Measurements from ENCODE around the gene FAR1.
"Not testable (repeated sequence)": the region's sequence is repeated elsewhere in the genome, so short reads cannot be mapped to it uniquely, and the experiment has no call there.

The FAR1 gene

DNA sequence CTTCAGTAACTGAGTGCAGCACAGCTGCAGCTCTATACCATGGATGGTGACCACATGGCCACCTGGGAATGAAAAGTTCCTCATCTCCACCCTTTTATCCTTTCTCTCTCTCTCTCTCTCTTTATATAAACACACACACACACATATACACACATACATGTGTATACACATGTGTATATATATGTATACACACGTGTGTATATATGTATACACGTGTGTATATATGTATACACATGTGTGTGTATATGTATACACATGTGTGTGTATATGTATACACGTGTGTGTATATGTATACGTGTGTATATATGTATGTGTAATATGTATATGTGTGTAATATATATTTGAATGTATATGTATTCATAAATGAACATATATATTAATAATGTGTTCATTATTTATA is 18.8 kb upstream of the FAR1 start:
- Histone ChIP-seq H3K9ac (ENCODE audit: low read length) (no peak overlapping the region), H3K27me3 (ENCODE audit: control insufficient read depth, insufficient read depth, low read length) (no peaks in the 10 kb centered on the region), H3K9me3 (ENCODE audit: control insufficient read depth, low read length) (no peaks in the 10 kb centered on the region), H3K4me3 (ENCODE audit: low read length) (no peak overlapping the region), H3K4me1 (ENCODE audit: control insufficient read depth, insufficient read depth, low read length) (peaks cover 21% of the 10 kb centered on the region), H3K36me3 (ENCODE audit: control insufficient read depth, insufficient read depth, low read length) (no peaks in the 10 kb centered on the region)

DNA sequence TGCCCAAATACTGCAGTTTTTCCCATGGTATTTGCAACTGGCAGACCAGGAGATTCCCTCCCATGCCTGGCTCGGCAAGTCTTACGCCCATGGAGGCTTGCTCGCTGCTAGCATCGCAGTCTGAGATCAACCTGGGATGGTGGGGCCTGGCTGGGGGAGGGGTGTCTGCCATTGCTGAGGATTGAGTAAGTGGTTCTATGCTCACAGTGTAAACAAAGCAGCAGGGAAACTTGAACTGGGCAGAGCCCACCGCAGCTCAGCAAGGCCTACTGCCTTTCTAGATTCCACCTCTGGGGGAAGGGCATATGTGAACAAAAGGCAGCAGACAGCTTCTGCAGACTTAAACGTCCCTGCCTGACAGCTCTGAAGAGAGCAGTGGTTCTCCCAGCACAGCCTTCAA is 17.0 kb upstream of the FAR1 start:
- not testable (repeated sequence) for H3K27me3 ChIP-seq (ENCODE audit: control insufficient read depth, insufficient read depth, low read length); H3K9ac ChIP-seq (ENCODE audit: low read length); H3K9me3 ChIP-seq (ENCODE audit: control insufficient read depth, low read length); H3K36me3 ChIP-seq (ENCODE audit: control insufficient read depth, insufficient read depth, low read length); H3K4me1 ChIP-seq (ENCODE audit: control insufficient read depth, insufficient read depth, low read length); H3K4me3 ChIP-seq (ENCODE audit: low read length)

DNA sequence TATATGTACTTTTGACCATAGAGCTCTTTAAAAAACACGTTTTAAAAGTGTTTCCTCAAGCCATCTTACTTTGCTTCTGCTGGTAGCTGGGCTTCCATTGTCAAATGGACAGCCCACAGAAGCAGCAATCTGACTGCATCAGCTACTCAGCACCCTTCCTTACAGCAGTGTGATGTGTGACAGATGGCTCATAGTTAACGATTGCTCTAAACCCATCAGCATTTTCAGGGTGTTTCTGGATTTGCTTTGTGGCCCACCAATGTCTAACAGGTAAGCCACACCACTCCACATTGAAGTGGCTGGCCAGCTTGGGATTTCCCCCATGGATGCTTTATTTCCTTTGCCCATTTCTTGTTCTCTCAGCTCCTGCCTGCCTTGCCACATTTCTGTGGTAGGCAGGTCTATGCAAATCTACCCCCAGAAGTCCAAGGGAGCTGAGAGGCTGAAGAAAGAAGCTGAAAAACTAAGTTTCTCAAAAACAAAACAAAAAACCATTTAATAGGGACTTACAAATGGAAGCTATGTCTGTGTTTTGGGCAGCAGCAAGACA is 7.3 kb upstream of the FAR1 start:
- no peak overlapping the region for H3K9ac ChIP-seq (ENCODE audit: low read length)
- peaks cover 8% of the 10 kb centered on the region for H3K9me3 ChIP-seq (ENCODE audit: control insufficient read depth, low read length)
- no peaks in the 10 kb centered on the region for H3K36me3 ChIP-seq (ENCODE audit: control insufficient read depth, insufficient read depth, low read length)
- no peaks in the 10 kb centered on the region for H3K27me3 ChIP-seq (ENCODE audit: control insufficient read depth, insufficient read depth, low read length)
- H3K4me3 ChIP-seq (ENCODE audit: low read length): no peak overlapping the region
- peaks cover 18% of the 10 kb centered on the region for H3K4me1 ChIP-seq (ENCODE audit: control insufficient read depth, insufficient read depth, low read length)

DNA sequence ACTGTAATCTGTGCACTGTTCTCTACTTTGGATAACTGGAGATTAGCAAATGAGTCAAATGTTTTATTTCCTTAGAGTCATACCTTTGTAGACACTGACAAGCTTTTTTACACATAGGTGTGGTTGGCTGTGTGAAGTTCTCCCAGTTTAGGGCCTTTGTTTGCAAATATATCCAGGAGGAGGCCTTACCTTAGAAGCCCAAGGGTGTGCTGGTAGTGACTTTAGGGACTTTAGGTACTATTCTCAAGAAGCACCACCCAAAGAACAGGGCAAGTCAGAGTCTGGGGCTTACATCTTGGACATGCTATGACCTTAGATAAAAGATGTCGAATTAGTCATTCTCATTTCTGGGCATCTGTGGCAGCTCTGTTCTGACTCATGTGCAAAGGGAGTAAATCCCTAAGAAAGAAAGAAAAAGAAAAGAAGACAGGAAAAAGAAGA is 4.8 kb upstream of the FAR1 start:
- peaks cover 18% of the 10 kb centered on the region for H3K4me1 ChIP-seq (ENCODE audit: control insufficient read depth, insufficient read depth, low read length)
- H3K4me3 ChIP-seq (ENCODE audit: low read length): no peak overlapping the region
- no peaks in the 10 kb centered on the region for H3K27me3 ChIP-seq (ENCODE audit: control insufficient read depth, insufficient read depth, low read length)
- H3K9ac ChIP-seq (ENCODE audit: low read length): no peak overlapping the region
- no peaks in the 10 kb centered on the region for H3K36me3 ChIP-seq (ENCODE audit: control insufficient read depth, insufficient read depth, low read length)
- peaks cover 8% of the 10 kb centered on the region for H3K9me3 ChIP-seq (ENCODE audit: control insufficient read depth, low read length)

DNA sequence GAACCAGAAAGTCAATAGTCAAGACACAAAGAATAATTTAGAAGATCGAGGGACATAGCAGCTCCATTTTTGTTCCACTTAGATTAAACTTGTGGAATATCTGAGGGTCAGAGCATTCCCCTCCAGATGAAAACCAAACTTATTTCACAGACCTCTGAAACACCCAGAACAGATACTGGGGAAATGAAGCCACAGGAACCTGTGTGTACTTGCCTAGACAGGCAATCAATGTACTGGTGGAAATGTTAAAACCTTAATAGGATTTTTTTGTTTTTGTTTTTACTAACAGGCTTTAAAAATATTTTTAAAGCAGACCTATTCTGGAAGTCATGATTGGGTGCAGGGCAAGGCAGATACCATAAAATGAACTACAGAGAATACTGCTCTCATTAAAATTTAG is 4.1 kb upstream of the FAR1 start:
- Histone ChIP-seq H3K27me3 (ENCODE audit: control insufficient read depth, insufficient read depth, low read length) (no peaks in the 10 kb centered on the region), H3K9me3 (ENCODE audit: control insufficient read depth, low read length) (peaks cover 6% of the 10 kb centered on the region), H3K4me1 (ENCODE audit: control insufficient read depth, insufficient read depth, low read length) (peaks cover 18% of the 10 kb centered on the region), H3K36me3 (ENCODE audit: control insufficient read depth, insufficient read depth, low read length) (no peaks in the 10 kb centered on the region), H3K4me3 (ENCODE audit: low read length) (no peak overlapping the region), H3K9ac (ENCODE audit: low read length) (no peak overlapping the region)

DNA sequence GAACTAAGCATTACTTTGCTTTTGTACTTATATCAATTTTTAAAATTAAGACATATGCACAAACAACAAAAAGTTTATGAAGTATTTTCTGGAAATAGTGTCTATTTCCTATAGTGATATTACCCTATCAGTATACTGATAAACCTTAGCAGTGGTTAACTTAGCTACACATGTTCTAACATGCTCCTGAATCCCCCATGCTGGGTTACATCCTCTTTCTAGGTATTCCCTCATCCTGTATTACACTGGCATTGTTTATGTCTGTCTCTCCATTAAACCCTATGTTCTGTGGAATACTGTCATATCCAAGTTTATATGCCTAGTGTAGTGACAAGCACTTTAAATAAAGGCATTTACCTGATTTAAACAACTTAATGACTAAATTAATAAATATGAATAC is 1.8 kb upstream of the FAR1 start:
- Histone ChIP-seq H3K27me3 (ENCODE audit: control insufficient read depth, insufficient read depth, low read length) (no peaks in the 10 kb centered on the region), H3K4me1 (ENCODE audit: control insufficient read depth, insufficient read depth, low read length) (peaks cover 23% of the 10 kb centered on the region), H3K4me3 (ENCODE audit: low read length) (no peak overlapping the region), H3K9ac (ENCODE audit: low read length) (no peak overlapping the region), H3K36me3 (ENCODE audit: control insufficient read depth, insufficient read depth, low read length) (no peaks in the 10 kb centered on the region), H3K9me3 (ENCODE audit: control insufficient read depth, low read length) (no peaks in the 10 kb centered on the region)

DNA sequence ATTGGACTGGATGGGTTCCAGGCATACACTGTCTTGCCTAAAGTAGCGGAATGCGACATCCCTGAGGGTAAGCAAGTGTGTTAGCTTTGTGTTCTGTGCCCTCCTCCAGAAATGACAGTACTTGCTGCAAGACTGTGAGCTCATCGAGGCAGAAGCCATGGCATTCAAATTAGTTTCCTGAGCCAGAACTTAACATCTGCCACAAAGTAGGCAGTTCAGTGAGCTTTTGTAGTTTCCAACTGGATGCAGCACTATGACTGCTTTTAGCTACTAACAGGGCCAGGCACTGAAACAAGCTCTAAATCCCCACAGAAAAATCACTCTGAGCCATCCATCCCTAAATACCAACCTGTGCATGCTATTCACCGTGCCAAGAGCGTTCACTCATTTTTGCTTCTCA is 1.2 kb upstream of the FAR1 start:
- H3K27me3 ChIP-seq (ENCODE audit: control insufficient read depth, insufficient read depth, low read length): no peaks in the 10 kb centered on the region
- no peaks in the 10 kb centered on the region for H3K36me3 ChIP-seq (ENCODE audit: control insufficient read depth, insufficient read depth, low read length)
- H3K4me1 ChIP-seq (ENCODE audit: control insufficient read depth, insufficient read depth, low read length): peaks cover 23% of the 10 kb centered on the region
- peak overlapping the region; percentile 83 for H3K9ac ChIP-seq (ENCODE audit: low read length)
- no peaks in the 10 kb centered on the region for H3K9me3 ChIP-seq (ENCODE audit: control insufficient read depth, low read length)
- H3K4me3 ChIP-seq (ENCODE audit: low read length): peak overlapping the region; percentile 65

DNA sequence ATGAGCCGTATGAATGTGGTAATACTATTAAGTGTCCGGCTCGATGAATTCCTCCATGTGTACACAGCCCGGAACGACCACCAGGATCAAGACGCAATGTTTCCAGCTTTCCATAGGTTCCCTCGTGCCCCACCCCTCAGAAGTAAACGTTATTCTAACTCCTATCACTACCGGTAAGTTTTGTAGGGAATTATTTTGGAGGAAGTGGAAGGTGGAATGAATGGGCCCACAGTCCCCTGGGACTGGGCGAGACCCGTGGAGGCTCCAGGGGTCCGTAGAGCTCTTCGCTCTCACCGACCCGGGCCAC is 720 bp upstream of the FAR1 start:
- Histone ChIP-seq H3K4me1 (ENCODE audit: control insufficient read depth, insufficient read depth, low read length) (peaks cover 17% of the 10 kb centered on the region), H3K27me3 (ENCODE audit: control insufficient read depth, insufficient read depth, low read length) (no peaks in the 10 kb centered on the region), H3K9me3 (ENCODE audit: control insufficient read depth, low read length) (no peaks in the 10 kb centered on the region), H3K9ac (ENCODE audit: low read length) (peak overlapping the region; percentile 83), H3K36me3 (ENCODE audit: control insufficient read depth, insufficient read depth, low read length) (no peaks in the 10 kb centered on the region), H3K4me3 (ENCODE audit: low read length) (peak overlapping the region; percentile 65)

DNA sequence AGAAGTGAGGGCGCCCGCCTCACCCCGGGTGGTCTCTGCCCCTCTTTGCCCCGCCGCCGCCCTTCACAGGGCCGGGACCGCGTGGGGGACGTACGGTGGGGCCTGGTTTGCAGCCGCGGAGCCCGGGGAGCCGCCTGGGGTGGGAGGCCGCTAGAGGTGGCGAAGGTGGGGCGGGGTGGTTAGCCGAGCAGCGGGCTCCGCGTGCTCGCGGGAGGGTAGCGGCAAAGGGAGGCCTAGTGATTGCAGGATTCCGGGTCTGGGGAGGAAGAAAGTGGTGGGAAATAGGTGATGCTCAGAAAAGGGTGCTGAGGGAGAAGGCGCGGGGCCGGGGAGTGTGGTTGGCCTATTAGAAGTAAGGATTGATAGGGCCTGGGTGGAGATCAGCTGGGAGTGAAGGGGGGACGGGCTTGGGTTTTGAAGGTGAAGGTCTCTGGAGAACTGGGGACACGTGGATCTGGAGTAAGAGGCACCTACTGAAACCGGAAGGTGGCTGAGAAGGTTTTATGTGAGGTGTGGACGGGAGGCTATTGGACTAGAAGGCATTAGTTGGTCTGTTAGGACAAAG is 571 bp downstream of the FAR1 start:
- Histone ChIP-seq H3K9me3 (ENCODE audit: control insufficient read depth, low read length) (no peaks in the 10 kb centered on the region), H3K4me1 (ENCODE audit: control insufficient read depth, insufficient read depth, low read length) (peaks cover 11% of the 10 kb centered on the region), H3K36me3 (ENCODE audit: control insufficient read depth, insufficient read depth, low read length) (no peaks in the 10 kb centered on the region)

DNA sequence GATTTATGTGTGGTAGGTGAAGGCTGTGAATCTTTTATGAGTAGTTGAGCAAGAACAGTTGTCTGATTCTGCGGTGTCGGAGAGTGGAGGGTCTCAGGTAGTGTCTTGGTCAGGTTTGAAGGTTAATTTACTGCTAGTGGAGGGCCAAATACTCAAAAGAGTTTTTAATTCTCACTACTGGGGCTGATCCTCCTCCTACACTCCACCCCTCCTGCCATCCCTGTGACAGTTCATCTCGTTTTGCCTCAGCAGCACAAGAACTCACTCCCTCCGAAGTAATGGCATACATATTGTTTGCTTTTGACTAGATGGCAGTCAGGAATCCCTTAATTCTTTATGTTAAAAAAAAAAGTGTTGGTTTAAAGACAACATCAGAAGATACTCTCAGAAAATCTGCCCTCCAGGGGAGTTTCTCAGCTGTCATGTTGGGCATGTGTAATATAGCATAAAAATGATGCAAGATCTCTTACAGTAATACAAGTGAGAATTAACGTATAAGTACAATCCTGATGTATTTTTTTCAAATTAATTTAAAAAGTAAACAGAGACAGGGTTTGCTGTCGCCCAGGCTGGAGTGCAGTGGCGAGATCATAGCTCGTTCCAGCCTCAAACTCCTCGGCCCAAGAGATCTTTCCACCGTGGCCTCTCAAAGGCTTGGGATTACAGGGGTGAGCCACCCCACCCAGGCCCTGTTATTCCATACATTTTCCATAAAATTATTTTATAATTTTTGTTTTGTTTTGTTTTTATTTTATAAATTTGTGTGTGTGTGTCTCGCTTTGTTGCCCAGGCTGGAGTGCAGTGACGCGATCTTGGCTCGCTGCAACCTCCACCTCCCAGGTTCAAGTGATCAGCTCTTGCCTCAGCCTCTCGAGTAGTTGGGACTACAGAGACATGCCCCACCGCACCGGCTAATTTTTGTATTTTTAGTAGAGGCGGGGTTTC is 1.3 kb downstream of the FAR1 start:
- H3K4me3 ChIP-seq (ENCODE audit: low read length): peak overlapping the region; percentile 96
- peaks cover 7% of the 10 kb centered on the region for H3K4me1 ChIP-seq (ENCODE audit: control insufficient read depth, insufficient read depth, low read length)
- H3K36me3 ChIP-seq (ENCODE audit: control insufficient read depth, insufficient read depth, low read length): no peaks in the 10 kb centered on the region
- H3K9ac ChIP-seq (ENCODE audit: low read length): peak overlapping the region; percentile 91
- no peaks in the 10 kb centered on the region for H3K27me3 ChIP-seq (ENCODE audit: control insufficient read depth, insufficient read depth, low read length)
- no peaks in the 10 kb centered on the region for H3K9me3 ChIP-seq (ENCODE audit: control insufficient read depth, low read length)

More for the DNA sequence above, 571 bp downstream of the FAR1 start:
- Histone ChIP-seq H3K27me3 (ENCODE audit: control insufficient read depth, insufficient read depth, low read length) (no peaks in the 10 kb centered on the region), H3K4me3 (ENCODE audit: low read length) (peak overlapping the region; percentile 96), H3K9ac (ENCODE audit: low read length) (peak overlapping the region; percentile 91)

DNA sequence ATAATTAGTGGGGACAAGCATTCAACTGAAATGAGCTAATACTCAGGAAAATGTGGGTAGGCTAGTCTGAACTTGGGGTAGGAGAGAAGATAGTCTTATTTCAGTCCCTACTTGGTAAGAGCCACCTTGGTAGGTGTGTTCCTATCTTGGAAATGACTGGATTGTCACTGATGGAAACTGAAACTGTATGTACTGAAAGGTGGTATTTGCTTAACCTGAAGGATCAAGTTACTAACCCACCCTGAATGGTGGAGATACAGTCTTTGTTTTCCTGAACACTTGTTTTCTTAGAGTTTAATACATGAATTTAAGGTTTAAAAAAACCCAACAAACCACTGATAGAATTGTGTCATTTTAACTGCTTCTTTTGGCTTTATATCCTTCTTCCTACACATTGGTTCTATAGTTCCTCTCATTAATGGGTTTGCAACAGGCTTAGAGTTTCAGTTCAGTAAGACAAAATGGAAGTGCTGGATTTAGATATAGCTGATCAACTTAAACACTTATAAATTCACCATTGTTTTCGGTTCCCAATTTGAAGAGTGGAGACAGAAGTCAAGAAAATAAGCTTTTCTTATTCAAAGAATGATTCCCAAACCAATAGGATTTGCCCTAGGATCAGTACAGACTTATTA is 4.2 kb downstream of the FAR1 start:
- peaks cover 11% of the 10 kb centered on the region for H3K4me1 ChIP-seq (ENCODE audit: control insufficient read depth, insufficient read depth, low read length)

More for the DNA sequence above, 4.2 kb downstream of the FAR1 start:
- Histone ChIP-seq H3K27me3 (ENCODE audit: control insufficient read depth, insufficient read depth, low read length) (no peaks in the 10 kb centered on the region), H3K4me3 (ENCODE audit: low read length) (no peak overlapping the region), H3K9ac (ENCODE audit: low read length) (no peak overlapping the region), H3K9me3 (ENCODE audit: control insufficient read depth, low read length) (no peaks in the 10 kb centered on the region), H3K36me3 (ENCODE audit: control insufficient read depth, insufficient read depth, low read length) (no peaks in the 10 kb centered on the region)

Data from mucosa of stomach (tissue), 1 donor.